ENCODE results near the gene TMEFF2.

TMEFF2 gene

DNA sequence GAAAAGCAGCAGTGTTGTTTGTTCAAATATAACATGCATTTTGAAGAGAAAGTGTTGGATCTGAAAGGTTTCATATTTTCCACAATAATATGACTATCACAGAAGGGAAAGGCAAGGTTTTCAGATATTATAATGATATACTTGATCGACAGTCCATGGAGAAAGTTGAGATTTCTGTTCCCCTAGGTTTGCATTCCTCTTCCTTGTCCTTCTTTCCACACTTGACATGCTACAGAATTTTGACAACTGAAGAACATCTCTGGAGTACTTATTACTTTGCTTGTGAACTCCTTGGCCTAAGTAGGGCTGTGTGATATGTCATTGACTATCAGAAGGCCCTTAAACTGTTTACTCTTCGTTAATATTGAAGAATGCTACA is 46.5 kb downstream of the TMEFF2 start:
- H3K4me3 Mint-ChIP-seq: no peak overlapping the region
- TF ChIP-seq, protein P1, sequence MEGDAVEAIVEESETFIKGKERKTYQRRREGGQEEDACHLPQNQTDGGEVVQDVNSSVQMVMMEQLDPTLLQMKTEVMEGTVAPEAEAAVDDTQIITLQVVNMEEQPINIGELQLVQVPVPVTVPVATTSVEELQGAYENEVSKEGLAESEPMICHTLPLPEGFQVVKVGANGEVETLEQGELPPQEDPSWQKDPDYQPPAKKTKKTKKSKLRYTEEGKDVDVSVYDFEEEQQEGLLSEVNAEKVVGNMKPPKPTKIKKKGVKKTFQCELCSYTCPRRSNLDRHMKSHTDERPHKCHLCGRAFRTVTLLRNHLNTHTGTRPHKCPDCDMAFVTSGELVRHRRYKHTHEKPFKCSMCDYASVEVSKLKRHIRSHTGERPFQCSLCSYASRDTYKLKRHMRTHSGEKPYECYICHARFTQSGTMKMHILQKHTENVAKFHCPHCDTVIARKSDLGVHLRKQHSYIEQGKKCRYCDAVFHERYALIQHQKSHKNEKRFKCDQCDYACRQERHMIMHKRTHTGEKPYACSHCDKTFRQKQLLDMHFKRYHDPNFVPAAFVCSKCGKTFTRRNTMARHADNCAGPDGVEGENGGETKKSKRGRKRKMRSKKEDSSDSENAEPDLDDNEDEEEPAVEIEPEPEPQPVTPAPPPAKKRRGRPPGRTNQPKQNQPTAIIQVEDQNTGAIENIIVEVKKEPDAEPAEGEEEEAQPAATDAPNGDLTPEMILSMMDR (IDR thresholded peaks at IDR 0.05; ENCODE audit: unreplicated experiment in 3 of 3): no peak
- H3K36me3 Mint-ChIP-seq (ENCODE audit: low read depth): no peaks in the 10 kb centered on the region
- no peaks in the 10 kb centered on the region for H3K9me3 Mint-ChIP-seq
- peak overlapping the region; percentile 73 to 95 (median 74) for H3K27ac Mint-ChIP-seq
- H3K27me3 Mint-ChIP-seq (ENCODE audit: low read depth): no peaks in the 10 kb centered on the region
- peaks cover 39% of the 10 kb centered on the region for H3K4me1 Mint-ChIP-seq

DNA sequence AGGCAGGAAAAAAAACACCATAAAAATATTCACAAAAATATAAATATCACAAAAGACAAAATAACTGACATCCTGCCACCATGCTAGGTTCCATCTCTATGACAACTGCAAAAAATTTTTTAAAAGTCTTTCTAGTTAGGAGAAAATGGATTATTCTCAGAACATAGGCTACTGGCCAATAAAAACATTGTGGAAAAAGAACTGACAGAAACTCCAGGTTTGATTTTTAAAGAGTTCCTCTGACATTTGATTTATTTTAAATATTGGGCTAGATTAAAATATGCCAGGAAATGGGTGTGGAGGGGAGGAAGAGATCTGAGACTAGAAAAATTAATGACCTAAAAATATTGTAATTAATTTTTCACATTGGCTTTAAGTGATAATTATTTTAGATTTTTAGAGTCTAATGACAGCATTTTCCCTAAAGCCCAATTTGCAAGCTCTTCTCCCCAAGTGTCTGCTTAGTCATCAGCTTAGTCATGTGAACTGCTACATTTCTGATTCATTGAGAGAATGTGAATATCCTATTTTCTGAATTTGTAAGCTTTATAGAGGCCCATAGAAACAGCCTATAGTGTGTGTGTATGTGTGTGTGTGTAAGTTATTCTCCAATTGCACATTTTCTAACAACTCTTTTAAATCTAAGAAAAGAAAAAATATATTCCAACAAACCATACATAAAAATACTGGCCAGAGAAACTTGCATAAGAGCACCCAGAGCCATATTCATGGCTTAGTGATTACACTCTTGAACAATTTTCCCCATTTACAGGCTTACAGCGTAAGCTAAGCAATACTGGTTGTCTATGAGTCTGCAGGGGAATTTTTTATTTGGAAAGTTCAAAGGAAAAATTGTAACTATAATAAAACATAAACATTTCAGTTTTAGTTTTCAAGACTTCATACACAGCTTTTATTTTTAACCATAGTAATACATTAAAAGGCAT is 48.4 kb downstream of the TMEFF2 start:
- peaks cover 39% of the 10 kb centered on the region for H3K4me1 Mint-ChIP-seq
- H3K36me3 Mint-ChIP-seq (ENCODE audit: low read depth): no peaks in the 10 kb centered on the region
- H3K9me3 Mint-ChIP-seq: no peaks in the 10 kb centered on the region
- H3K27ac Mint-ChIP-seq: peak overlapping the region in 1 of 3 experiments; percentile 74
- peaks cover 3% of the 10 kb centered on the region for H3K27me3 Mint-ChIP-seq (ENCODE audit: low read depth)
- TF ChIP-seq, protein P1 (IDR thresholded peaks at IDR 0.05; ENCODE audit: unreplicated experiment in 3 of 3): no peak
- H3K4me3 Mint-ChIP-seq: no peak overlapping the region

DNA sequence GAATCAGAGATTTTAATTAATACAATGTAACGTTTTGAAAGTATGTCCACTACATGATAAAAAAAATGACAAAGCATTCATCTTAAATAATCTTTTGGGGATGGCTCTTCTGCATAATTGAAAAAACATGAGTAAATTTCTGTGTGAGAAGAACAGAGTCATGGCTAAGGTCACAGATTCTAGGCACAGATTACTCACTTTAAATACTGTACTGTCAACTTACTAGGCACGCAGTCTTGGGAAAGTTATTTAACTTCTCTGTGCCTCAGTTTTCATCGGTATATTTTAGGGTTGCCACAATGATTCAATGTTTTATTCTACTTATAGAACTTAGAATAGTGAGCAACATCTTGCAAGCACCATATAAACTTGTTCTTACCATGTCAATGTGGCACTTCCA is 49.2 kb downstream of the TMEFF2 start:
- H3K36me3 Mint-ChIP-seq (ENCODE audit: low read depth): no peaks in the 10 kb centered on the region
- no peak overlapping the region for H3K27ac Mint-ChIP-seq
- no peak overlapping the region for H3K4me3 Mint-ChIP-seq
- TF ChIP-seq, protein P1 (IDR thresholded peaks at IDR 0.05; ENCODE audit: unreplicated experiment in 3 of 3): no peak
- no peaks in the 10 kb centered on the region for H3K9me3 Mint-ChIP-seq
- peaks cover 3% of the 10 kb centered on the region for H3K27me3 Mint-ChIP-seq (ENCODE audit: low read depth)
- peaks cover 39% of the 10 kb centered on the region for H3K4me1 Mint-ChIP-seq

DNA sequence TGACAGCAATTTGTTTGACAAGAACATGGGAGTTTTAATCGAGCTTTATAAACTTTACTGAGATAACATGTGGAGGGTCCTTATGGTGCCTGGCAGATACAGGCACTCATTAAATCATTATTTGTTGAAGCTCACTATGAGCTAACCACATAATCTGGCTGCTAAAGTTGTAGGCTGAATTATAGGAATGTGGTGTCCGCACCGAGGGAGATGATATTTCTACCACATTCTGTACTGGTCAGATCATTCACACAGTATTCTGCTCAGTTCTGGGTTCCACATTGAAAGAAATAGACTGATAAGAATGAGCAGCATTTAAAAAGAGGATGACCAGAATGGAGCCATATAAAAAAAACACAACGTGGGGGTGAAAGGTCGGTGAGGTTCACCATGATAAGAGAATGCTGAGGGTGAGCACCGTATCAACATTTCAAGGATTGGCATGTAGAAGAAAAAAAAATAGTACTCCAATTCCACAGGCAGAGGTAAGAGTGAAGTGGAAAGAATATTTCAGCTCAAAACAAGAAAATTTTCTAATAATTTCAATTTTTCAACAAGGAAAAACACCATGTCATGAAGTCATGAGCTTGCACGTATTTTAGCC is 54.4 kb downstream of the TMEFF2 start:
- H3K9me3 Mint-ChIP-seq: no peaks in the 10 kb centered on the region

DNA sequence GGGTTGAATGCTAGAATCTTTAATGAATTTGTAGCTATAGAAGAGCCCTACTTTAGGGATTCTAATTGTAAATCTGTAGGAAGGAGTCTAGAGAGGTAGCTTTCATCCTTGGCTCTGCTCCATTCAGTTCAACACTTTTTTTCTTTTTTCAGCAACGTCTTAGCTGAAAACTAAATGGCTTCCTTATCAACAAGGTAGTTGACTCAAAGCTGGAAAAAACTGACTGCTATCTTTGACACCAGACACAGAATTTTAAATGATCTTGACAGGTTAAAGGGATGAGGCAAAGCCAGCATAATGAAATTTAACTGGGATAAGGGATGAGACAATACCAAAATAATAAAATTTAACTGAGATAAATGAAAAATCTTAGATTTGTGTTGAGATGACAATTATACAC is 54.9 kb downstream of the TMEFF2 start:
- peaks cover 3% of the 10 kb centered on the region for H3K27me3 Mint-ChIP-seq (ENCODE audit: low read depth)
- TF ChIP-seq, protein P1 (IDR thresholded peaks at IDR 0.05; ENCODE audit: unreplicated experiment in 3 of 3): no peak

More for the DNA sequence above, 54.4 kb downstream of the TMEFF2 start:
- Mint-ChIP-seq H3K4me3 (no peak overlapping the region), H3K36me3 (ENCODE audit: low read depth) (no peaks in the 10 kb centered on the region), H3K4me1 (no peaks in the 10 kb centered on the region), H3K27me3 (ENCODE audit: low read depth) (peaks cover 3% of the 10 kb centered on the region), H3K27ac (no peak overlapping the region)
- TF ChIP-seq, protein P1 (IDR thresholded peaks at IDR 0.05; ENCODE audit: unreplicated experiment in 3 of 3): no peak

More for the DNA sequence above, 54.9 kb downstream of the TMEFF2 start:
- Mint-ChIP-seq H3K4me3 (no peak overlapping the region), H3K9me3 (no peaks in the 10 kb centered on the region), H3K4me1 (no peaks in the 10 kb centered on the region), H3K36me3 (ENCODE audit: low read depth) (no peaks in the 10 kb centered on the region), H3K27ac (no peak overlapping the region)
